IMR-90 (cell line): ENCODE data around the gene CFAP61. TPM values are rescaled to one million over a fixed set of nuclear protein-coding genes. Genes with fewer than 3 reads are reported as not detected.

Experiments used
- ATAC-seq: fragments of 200-7000 bp; cut with Tn5 transposase; 2 replicates; pipeline ENCODE4 v1.9.1; 2020; ENCODE audit warnings: low read depth, mild to moderate bottlenecking, moderate library complexity
- BruUV-seq: library from RNA; stranded (reverse); fragments of 400-500 nt; replicated peaks from 2 replicates; lab custom pipeline; 2021; lab: Mats Ljungman, UMichigan
- CTCF ChIA-PET: fragments of 300-600 bp; formaldehyde crosslinking; extraction: SDS; loops from one replicate; lab custom pipeline; 2021; ENCODE audit warnings: antibody characterized with exemption; lab: Yijun Ruan, JAX
- POLR2A ChIA-PET: fragments of 300-600 bp; sonication (Branson Sonifier 250); formaldehyde crosslinking; loops from one replicate; lab custom pipeline; 2022; ENCODE audit warnings: antibody characterized with exemption; ENCODE audit not compliant: unreplicated experiment; lab: Charles Lee
- DNase-seq: peaks from one replicate; pipeline ENCODE4 v3.0.0; 2013
- H2AFZ ChIP-seq: replicated peaks from 2 replicates; pipeline ENCODE3; 2013; ENCODE audit warnings: low read length, mild to moderate bottlenecking; ENCODE audit not compliant: poor library complexity
- H2AK5ac ChIP-seq: 2 replicates; pipeline ENCODE4 v1.6.1; 2013; ENCODE audit warnings: low read depth, low read length, inconsistent platforms
- H2AK9ac ChIP-seq: replicated peaks from 2 replicates; pipeline ENCODE3; 2013; ENCODE audit warnings: mild to moderate bottlenecking, low read depth, low read length, moderate library complexity; ENCODE audit not compliant: poor library complexity
- H2BK120ac ChIP-seq: 2 replicates; pipeline ENCODE4 v1.6.1; 2013; ENCODE audit warnings: low read depth, low read length, inconsistent platforms
- H2BK15ac ChIP-seq: 3 replicates; pipeline ENCODE4 v1.6.1; 2013; ENCODE audit warnings: low read depth, low read length, inconsistent platforms
- H2BK20ac ChIP-seq: 2 replicates; pipeline ENCODE4 v1.6.1; 2013; ENCODE audit warnings: low read depth, mild to moderate bottlenecking, inconsistent platforms, low read length, moderate library complexity
- H2BK5ac ChIP-seq: 2 replicates; pipeline ENCODE4 v1.6.1; 2013; ENCODE audit warnings: mild to moderate bottlenecking, low read depth, low read length, inconsistent platforms; ENCODE audit not compliant: poor library complexity, severe bottlenecking
- H3K14ac ChIP-seq: replicated peaks from 2 replicates; pipeline ENCODE4 v1.6.1; 2013; ENCODE audit warnings: low read depth, low read length, inconsistent platforms
- H3K18ac ChIP-seq: 2 replicates; pipeline ENCODE4 v1.6.1; 2013; ENCODE audit warnings: low read depth, low read length, control low read depth
- H3K23ac ChIP-seq: 2 replicates; pipeline ENCODE4 v1.6.1; 2013; ENCODE audit warnings: low read depth, low read length, inconsistent platforms
- H3K27ac ChIP-seq: 2 replicates; pipeline ENCODE4 v1.5.1; 2013; ENCODE audit warnings: mild to moderate bottlenecking, control low read depth, low read length; ENCODE audit not compliant: insufficient read depth
- H3K27me3 ChIP-seq: 2 replicates; pipeline ENCODE4 v1.6.1; 2013; ENCODE audit warnings: low read length; ENCODE audit not compliant: control insufficient read depth, insufficient read depth
- H3K36me3 ChIP-seq: 2 replicates; pipeline ENCODE4 v1.6.1; 2013; ENCODE audit warnings: low read length, mixed read lengths; ENCODE audit not compliant: control insufficient read depth, insufficient read depth
- H3K4ac ChIP-seq: 2 replicates; pipeline ENCODE4 v1.6.1; 2013; ENCODE audit warnings: low read depth, low read length, inconsistent platforms
- H3K4me1 ChIP-seq: 2 replicates; pipeline ENCODE4 v1.6.1; 2013; ENCODE audit warnings: low read length, mixed read lengths; ENCODE audit not compliant: control insufficient read depth, insufficient read depth
- H3K4me2 ChIP-seq: 2 replicates; pipeline ENCODE4 v1.6.1; 2013; ENCODE audit warnings: low read depth, mild to moderate bottlenecking, control low read depth, low read length, moderate library complexity
- H3K4me3 ChIP-seq: 2 replicates; pipeline ENCODE4 v1.5.1; 2013; ENCODE audit warnings: low read depth, mild to moderate bottlenecking, control low read depth, low read length, moderate library complexity; ENCODE audit not compliant: insufficient read depth
- H3K56ac ChIP-seq: 2 replicates; pipeline ENCODE4 v1.6.1; 2013; ENCODE audit warnings: low read length, inconsistent platforms; ENCODE audit not compliant: insufficient read depth; ENCODE audit errors: extremely low read depth
- H3K79me1 ChIP-seq, 2 experiments: 2 replicates each; pipeline ENCODE4 v1.6.1; 2013; ENCODE audit warnings: low read length in 2 of 2, inconsistent platforms in 1 of 2, low read depth in 1 of 2
- H3K9ac ChIP-seq: 2 replicates; pipeline ENCODE4 v1.6.1; 2013; ENCODE audit warnings: low read depth, low read length, control low read depth
- H3K9me1 ChIP-seq: 2 replicates; pipeline ENCODE4 v1.6.1; 2013; ENCODE audit warnings: low read length, inconsistent platforms; ENCODE audit not compliant: insufficient read depth
- H3K9me3 ChIP-seq: 2 replicates; pipeline ENCODE4 v1.6.1; 2013; ENCODE audit warnings: low read length; ENCODE audit not compliant: control insufficient read depth, insufficient read depth
- H4K20me1 ChIP-seq: 2 replicates; pipeline ENCODE4 v1.6.1; 2013; ENCODE audit warnings: low read length, inconsistent platforms; ENCODE audit not compliant: insufficient read depth
- H4K5ac ChIP-seq: 2 replicates; pipeline ENCODE4 v1.6.1; 2013; ENCODE audit warnings: mild to moderate bottlenecking, low read depth, low read length, control low read depth
- H4K8ac ChIP-seq, 2 experiments: 2 replicates each; pipeline ENCODE4 v1.6.1; 2013; ENCODE audit warnings: low read depth in 2 of 2, low read length in 2 of 2, control low read depth in 1 of 2, inconsistent platforms in 1 of 2
- H4K91ac ChIP-seq: 2 replicates; pipeline ENCODE4 v1.6.1; 2013; ENCODE audit warnings: low read depth, low read length, inconsistent platforms; ENCODE audit not compliant: insufficient read depth
- CHD1 ChIP-seq: IDR thresholded peaks from 2 replicates; pipeline ENCODE4 v1.6.1; 2012; ENCODE audit warnings: low read depth, low read length, improper control_type of control experiment
- ELK1 ChIP-seq: fragments of 150-350 bp; IDR thresholded peaks from 2 replicates; pipeline ENCODE4 v1.6.1; 2016; ENCODE audit warnings: low read depth, mild to moderate bottlenecking, low read length, moderate library complexity, borderline replicate concordance
- RFX5 ChIP-seq: IDR thresholded peaks from 2 replicates; pipeline ENCODE4 v1.8.0; 2012; ENCODE audit warnings: low read depth, mild to moderate bottlenecking, low read length, moderate library complexity
- WGBS, 2 experiments: methylation state at CpG; one replicate each; pipeline versions ENCODE4 v1.1.5 to v1.1.7; 2013; ENCODE audit warnings: missing lambda C conversion rate in 2 of 2; ENCODE audit not compliant: insufficient read length in 1 of 2; ENCODE audit errors: extremely low coverage in 2 of 2; 5-methylcytosine and 5-hydroxymethylcytosine counted together
- dilution Hi-C: fragments of 300-500 bp; cut with HindIII; formaldehyde crosslinking; loops from one replicate; pipeline ENCODE4 v1.14.3; 2018; ENCODE audit warnings: low sequenced_read_pairs; ENCODE audit not compliant: unreplicated experiment
- in situ Hi-C: fragments of 300-500 bp; cut with MboI; formaldehyde crosslinking; loops from 3 replicates; pipeline ENCODE4 v1.14.3; 2019; ENCODE audit warnings: low sequenced_read_pairs, inconsistent platforms, mixed read lengths
- intact Hi-C: fragments of 100-400 bp; cut with micrococcal nuclease; formaldehyde crosslinking; loops from 2 replicates; pipeline ENCODE4 v1.10.0; 2022
- polyA plus RNA-seq, 3 experiments: library from polyadenylated mRNA; depleted of rRNA; stranded (reverse); fragments of >200 nt; gene quantifications; 2 replicates each; pipeline ENCODE4 v1.2.3, GENCODE V29; 2012; ENCODE audit warnings: low replicate concordance in 1 of 3
- total RNA-seq: library from RNA; depleted of rRNA; stranded (reverse); fragments of >200 nt; gene quantifications from 2 replicates; pipeline ENCODE4 v1.2.3, GENCODE V29; 2012

CFAP61 gene
- total and polyA plus RNA-seq, 2 of the 4 experiments (the other 2 are of a cell fraction): 0.07 TPM; not detected in 1

GRCh38 chr20:20329564-20329963 lies 277.2 kb downstream of the CFAP61 start:
- H2AFZ ChIP-seq: no peak overlapping the region
- H3K14ac ChIP-seq: no peak overlapping the region
- DNase-seq (no peak), ATAC-seq (no peak)
- H4K5ac ChIP-seq: no peak overlapping the region
- H3K4me3 ChIP-seq: no peak overlapping the region
- no peak overlapping the region for H2BK120ac ChIP-seq
- no peak overlapping the region for H3K4me2 ChIP-seq
- CTCF ChIA-PET: no interaction called here
- dilution Hi-C loops (no loop called here), in situ Hi-C loops (no loop called here), intact Hi-C loops (no loop called here)
- H2AK5ac ChIP-seq: no peak overlapping the region
- H3K79me1 ChIP-seq: no peaks in the 10 kb centered on the region
- H2BK15ac ChIP-seq: no peak overlapping the region
- no peak overlapping the region for H2AK9ac ChIP-seq
- H3K9me1 ChIP-seq: no peaks in the 10 kb centered on the region
- no peak overlapping the region for H2BK20ac ChIP-seq
- H4K91ac ChIP-seq: no peak overlapping the region
- H3K27me3 ChIP-seq: no peaks in the 10 kb centered on the region
- no peak overlapping the region for H3K56ac ChIP-seq
- H3K18ac ChIP-seq: no peak overlapping the region
- no peak overlapping the region for H3K23ac ChIP-seq
- WGBS, 2 experiments: 73% methylated on average over 10 of the region's 13 CpGs; no CpG with 5 or more reads in 1 of the 2 experiments
- H3K9ac ChIP-seq: no peak overlapping the region
- H2BK5ac ChIP-seq: no peak overlapping the region
- H4K20me1 ChIP-seq: no peaks in the 10 kb centered on the region
- no peaks in the 10 kb centered on the region for H3K4me1 ChIP-seq
- no peak overlapping the region for H3K4ac ChIP-seq
- no TSS peak for BruUV-seq
- POLR2A ChIA-PET: no interaction called here
- no peak overlapping the region for H4K8ac ChIP-seq
- no peaks in the 10 kb centered on the region for H3K36me3 ChIP-seq
- no peak overlapping the region for H3K27ac ChIP-seq
- H3K9me3 ChIP-seq: no peaks in the 10 kb centered on the region
- TF ChIP-seq RFX5 (no peak), CHD1 (no peak), ELK1 (no peak)
